HG03442 (cell line): Measurements from ENCODE around the gene LGALS9B.
"Not testable (repeated sequence)": the region's sequence is repeated elsewhere in the genome, so short reads cannot be mapped to it uniquely, and the experiment has no call there.

Experiments
- ATAC-seq: cut with Tn5 transposase; IDR thresholded peaks from one replicate; pipeline ENCODE4 v1.9.1; 2021; ENCODE audit warnings: mild to moderate bottlenecking, moderate library complexity; ENCODE audit not compliant: unreplicated experiment

Gene LGALS9B

GRCh38 chr17:20469107-20469506, 1.8 kb upstream of the LGALS9B start:
- ATAC-seq, result not testable (repeated sequence)

DNA sequence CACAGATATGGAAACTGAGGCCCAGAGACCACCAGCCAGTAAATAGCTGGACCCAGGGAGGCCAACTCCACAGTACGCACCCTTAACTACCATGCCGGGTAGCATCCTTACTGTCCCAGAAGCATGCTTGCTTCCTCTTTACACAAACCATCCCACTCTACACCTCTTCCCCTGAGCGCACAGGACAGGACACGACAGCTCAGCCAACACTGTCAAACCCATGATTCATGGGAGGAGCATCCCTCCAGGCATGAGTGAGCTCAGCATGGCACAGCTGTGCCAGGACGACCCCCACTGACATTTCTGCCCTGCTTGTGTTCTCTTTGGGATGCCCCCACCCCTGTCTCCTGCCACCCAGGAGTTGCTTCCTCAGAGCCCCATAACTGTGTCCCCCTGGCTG, 340 bp downstream of the LGALS9B start:
- ATAC-seq, result not testable (repeated sequence)

DNA sequence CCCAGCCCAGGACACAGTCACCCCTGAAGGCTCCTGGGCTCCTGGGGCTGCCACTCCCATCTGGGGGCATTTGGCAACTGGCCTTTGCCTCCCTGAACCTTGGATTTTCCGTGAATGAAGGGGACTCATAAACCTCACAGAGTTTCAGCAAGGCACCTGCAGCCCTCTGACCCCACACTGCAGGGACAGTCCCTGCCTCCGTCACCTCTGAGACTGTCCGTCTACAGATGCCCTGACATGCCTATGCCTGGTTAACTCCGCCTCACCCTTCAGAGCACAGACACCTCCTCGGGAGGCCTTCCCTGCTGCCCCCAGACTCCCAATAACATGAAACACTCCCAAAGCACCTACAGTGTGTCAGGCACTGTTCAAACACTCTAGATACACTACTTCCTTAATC, 786 bp downstream of the LGALS9B start:
- ATAC-seq, result not testable (repeated sequence)

GRCh38 chr17:20465535-20465934, 1.8 kb downstream of the LGALS9B start:
- ATAC-seq, result not testable (repeated sequence)

GRCh38 chr17:20464854-20465414, 2.4 kb downstream of the LGALS9B start:
- not testable (repeated sequence) for ATAC-seq

DNA sequence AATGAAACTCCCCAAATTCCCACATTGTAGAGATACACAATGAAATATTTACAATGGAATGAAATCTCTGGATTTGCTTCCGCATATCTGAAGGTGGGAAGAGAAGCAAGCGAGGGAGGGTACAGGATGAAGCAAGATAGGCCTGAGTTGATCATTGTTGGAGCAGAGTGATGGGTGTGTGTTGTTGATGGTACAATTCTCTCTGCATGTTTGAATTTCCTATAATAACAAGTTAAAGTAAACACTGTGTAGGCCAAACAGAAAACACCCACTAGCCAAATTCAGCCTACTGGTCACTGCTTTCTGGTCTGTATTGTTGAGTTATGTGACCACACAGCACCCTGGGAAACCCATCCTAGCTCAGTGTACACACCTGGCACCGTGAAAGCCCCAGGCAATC, 5.2 kb downstream of the LGALS9B start:
- ATAC-seq, result not testable (repeated sequence)

DNA sequence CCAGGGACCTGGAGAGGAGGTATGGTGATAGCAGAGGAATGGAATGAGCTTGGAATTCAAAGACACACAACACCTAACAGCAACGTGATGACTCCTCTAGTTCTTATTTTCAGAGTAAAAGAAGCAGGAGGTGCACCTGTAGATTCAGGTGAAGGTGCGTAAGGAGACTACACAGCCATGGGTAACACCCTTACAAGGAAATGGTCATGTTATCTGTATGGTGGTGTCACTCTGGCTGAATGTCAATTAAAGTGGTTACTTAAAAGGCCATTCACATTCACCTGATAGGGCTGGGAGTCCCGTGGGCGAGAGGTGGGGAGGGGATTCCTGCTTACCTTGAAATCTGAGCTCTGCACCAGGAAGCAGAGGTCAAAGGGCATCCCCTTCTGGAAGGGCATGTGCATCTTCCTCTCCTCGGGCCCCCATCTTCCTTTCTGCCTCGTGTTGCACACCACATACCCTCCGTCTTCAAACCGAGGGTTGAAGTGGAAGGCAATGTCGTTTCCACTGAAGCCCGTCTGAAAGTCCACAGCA, 9.4 kb downstream of the LGALS9B start:
- not testable (repeated sequence) for ATAC-seq

GRCh38 chr17:20455106-20455505, 12.2 kb downstream of the LGALS9B start:
- not testable (repeated sequence) for ATAC-seq

DNA sequence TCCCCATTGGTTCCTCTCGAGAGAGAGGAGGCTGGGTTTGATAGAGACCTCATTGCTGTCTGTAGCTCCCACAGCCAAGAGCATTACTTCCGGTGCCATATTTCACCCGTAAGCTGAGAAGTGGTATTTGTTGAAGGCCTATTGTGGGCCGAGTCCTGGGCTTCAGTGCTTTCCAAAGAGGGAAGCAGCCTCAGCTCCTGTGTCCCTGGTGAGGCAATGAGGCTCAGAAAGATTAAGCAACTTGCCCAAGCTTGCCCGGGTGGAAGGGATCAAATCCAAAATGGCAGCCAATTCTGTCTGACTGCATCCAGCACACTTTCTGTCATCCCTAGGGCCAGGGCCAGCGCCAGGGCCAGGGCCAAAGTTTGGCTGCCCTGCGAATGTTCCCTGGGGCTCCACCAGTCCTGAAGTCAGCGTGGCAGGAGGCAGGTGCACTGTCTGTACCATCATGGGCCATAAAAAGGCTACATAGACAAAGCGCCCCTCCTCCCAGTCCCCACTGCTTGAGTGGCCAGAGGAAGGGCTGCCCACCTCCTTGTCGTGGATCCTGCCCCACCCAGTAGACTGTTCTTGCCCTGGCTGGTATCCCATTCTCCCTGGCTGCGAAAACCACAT, 13.4 kb downstream of the LGALS9B start:
- not testable (repeated sequence) for ATAC-seq

DNA sequence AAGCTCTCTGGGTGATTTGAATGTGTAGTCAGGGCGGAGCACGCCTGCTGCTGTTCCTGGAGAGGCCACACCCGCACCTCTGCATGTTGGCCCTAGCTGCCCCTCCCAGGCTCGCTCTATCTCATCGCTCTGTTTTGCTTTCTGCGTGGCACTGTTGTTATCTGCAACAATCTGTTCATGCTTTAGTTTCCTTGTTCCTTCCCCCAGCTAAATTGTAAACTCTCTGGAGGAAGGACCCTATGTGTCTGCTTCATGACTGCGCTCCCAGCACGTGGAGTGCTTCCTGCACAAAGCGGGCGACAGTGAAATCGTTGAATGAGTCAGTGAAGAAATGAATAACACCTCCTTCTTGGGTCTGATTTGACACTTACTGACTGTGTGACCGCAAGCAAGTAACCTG, 16.5 kb downstream of the LGALS9B start:
- ATAC-seq, result peak; percentile 76

GRCh38 chr17:20447534-20448321, 19.6 kb downstream of the LGALS9B start:
- not testable (repeated sequence) for ATAC-seq

DNA sequence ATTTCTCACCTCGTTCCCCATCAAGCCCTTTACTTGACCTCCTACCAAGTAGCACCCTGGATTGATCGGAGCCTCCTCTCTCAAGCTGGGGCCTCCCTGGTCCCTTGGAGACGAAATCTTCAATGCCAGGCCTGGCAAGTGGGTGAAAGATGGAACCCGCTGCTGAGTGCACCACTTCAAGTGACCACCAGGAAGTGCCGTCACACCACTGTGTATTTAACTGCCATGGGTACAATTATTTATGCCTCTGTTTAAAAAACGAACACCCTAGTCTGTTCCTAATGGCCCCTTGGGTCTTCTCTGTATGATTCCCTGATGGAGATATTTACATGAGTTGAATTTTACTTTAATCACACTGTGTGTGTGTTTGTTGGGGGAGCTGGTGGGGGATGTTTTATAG, 20.4 kb downstream of the LGALS9B start:
- not testable (repeated sequence) for ATAC-seq

- not testable (repeated sequence) for ATAC-seq
Observed at GRCh38 chr17:20444581-20445236, 22.6 kb downstream of the LGALS9B start.

- ATAC-seq, result not testable (repeated sequence)
Observed at GRCh38 chr17:20444173-20444572, 23.2 kb downstream of the LGALS9B start.

GRCh38 chr17:20443632-20444031, 23.7 kb downstream of the LGALS9B start:
- ATAC-seq, result not testable (repeated sequence)

- ATAC-seq, result not testable (repeated sequence)
Observed at GRCh38 chr17:20440665-20441064, 26.7 kb downstream of the LGALS9B start.

- ATAC-seq, result not testable (repeated sequence)
Observed at GRCh38 chr17:20435166-20435565, 32.2 kb downstream of the LGALS9B start.

GRCh38 chr17:20433382-20433781, 34.0 kb downstream of the LGALS9B start:
- ATAC-seq, result not testable (repeated sequence)

- not testable (repeated sequence) for ATAC-seq
Observed at GRCh38 chr17:20427264-20427663, 40.1 kb downstream of the LGALS9B start.

DNA sequence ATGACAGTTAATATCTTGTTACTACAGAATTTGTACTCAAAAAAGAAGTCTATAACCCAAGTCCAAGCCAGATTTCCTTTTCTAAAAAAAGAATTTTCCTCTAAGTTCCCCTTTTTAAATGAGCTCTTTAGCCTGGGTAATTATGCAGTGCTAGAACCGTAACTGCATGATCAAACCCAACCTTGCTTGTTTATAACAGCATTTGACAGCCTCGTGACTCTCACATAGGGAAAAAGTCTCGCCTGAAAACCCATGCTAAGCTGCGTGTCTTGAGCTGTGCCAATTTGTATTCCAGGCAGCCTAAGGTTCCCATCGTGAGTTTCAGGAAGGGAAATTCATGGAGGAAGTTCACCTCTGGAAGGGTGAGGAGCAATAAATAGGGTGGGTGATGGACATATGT, 44.5 kb downstream of the LGALS9B start:
- ATAC-seq, result not testable (repeated sequence)

DNA sequence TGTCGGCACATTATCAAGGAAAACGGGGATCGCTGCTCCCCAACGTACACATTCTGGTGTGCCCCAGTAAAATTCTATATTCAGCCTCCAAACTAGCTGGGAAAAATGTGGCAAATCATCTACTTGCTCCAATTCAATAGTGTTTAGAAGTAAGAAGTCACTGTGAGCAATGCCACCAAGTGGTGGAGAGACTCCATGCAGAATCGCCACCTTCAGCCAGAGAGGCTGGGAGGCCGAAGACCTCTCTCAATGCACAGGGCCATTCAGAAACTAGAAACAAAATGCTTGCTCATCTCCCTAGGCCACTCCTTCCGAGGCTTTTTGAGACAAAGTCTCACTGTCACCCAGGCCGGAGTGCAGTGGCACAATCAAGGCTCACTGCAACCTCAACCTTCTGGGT, 48.5 kb downstream of the LGALS9B start:
- not testable (repeated sequence) for ATAC-seq
